Keratinocyte (primary cell): Measurements from ENCODE around the gene MAP7D3. TPM values are rescaled to one million over a fixed set of nuclear protein-coding genes. Genes with fewer than 3 reads are reported as not detected.

ENCODE experiments used
- DNase-seq: peaks from one replicate; pipeline ENCODE4 v3.0.0-alpha.2; 2011; ENCODE audit warnings: low read depth, missing footprints, low spot score
- FAIRE-seq: peaks from 2 replicates; lab custom pipeline; 2011; peaks lifted over from hg19 to GRCh38; lab: Jason Lieb, UNC
- H2AFZ ChIP-seq: 2 replicates; pipeline ENCODE4 v1.6.0; 2012; ENCODE audit warnings: low read length, control low read depth, inconsistent platforms; ENCODE audit not compliant: control insufficient read depth
- H3K27ac ChIP-seq: 2 replicates; pipeline ENCODE4 v1.5.1; 2011; ENCODE audit warnings: low read length; ENCODE audit not compliant: control insufficient read depth, insufficient read depth
- H3K27me3 ChIP-seq: 3 replicates; pipeline ENCODE4 v1.6.0; 2011; ENCODE audit warnings: low read length; ENCODE audit not compliant: control insufficient read depth, insufficient read depth; ENCODE audit errors: extremely low read depth
- H3K36me3 ChIP-seq, 2 experiments: 2 replicates in 1 of 2; 3 replicates in 1 of 2; pipeline ENCODE4 v1.5.1; 2011; ENCODE audit warnings: low read length in 2 of 2, mild to moderate bottlenecking in 1 of 2; ENCODE audit not compliant: control insufficient read depth in 2 of 2, insufficient read depth in 2 of 2; ENCODE audit errors: extremely low read depth in 1 of 2
- H3K4me1 ChIP-seq: 3 replicates; pipeline ENCODE4 v1.5.1; 2011; ENCODE audit warnings: low read length; ENCODE audit not compliant: control insufficient read depth, insufficient read depth; ENCODE audit errors: extremely low read depth
- H3K4me2 ChIP-seq: 3 replicates; pipeline ENCODE4 v1.6.0; 2011; ENCODE audit warnings: low read depth, low read length; ENCODE audit not compliant: control insufficient read depth, insufficient read depth; ENCODE audit errors: extremely low read depth
- H3K4me3 ChIP-seq, 3 experiments: fragments of 200-600 bp in 1 of 3; sonication (generic) in 1 of 3; 2 replicates in 2 of 3; 3 replicates in 1 of 3; pipeline ENCODE4 v1.5.1; 2011 to 2016; ENCODE audit warnings: low read length in 3 of 3, mild to moderate bottlenecking in 3 of 3, control low read depth in 2 of 3, inconsistent platforms in 1 of 3, low read depth in 1 of 3, mixed read lengths in 1 of 3, mixed run types in 1 of 3, moderate library complexity in 1 of 3; ENCODE audit not compliant: control insufficient read depth in 2 of 3, insufficient read depth in 2 of 3; ENCODE audit errors: extremely low read depth in 1 of 3
- H3K79me2 ChIP-seq: 2 replicates; pipeline ENCODE4 v1.6.0; 2012; ENCODE audit warnings: low read length; ENCODE audit not compliant: control insufficient read depth, insufficient read depth
- H3K9ac ChIP-seq: 3 replicates; pipeline ENCODE4 v1.6.0; 2011; ENCODE audit warnings: low read length; ENCODE audit not compliant: control insufficient read depth, insufficient read depth; ENCODE audit errors: extremely low read depth
- H3K9me1 ChIP-seq: 3 replicates; pipeline ENCODE4 v1.6.0; 2011; ENCODE audit warnings: low read length; ENCODE audit not compliant: control insufficient read depth, insufficient read depth; ENCODE audit errors: extremely low read depth
- H3K9me3 ChIP-seq: 2 replicates; pipeline ENCODE4 v1.5.1; 2012; ENCODE audit warnings: low read depth, low read length; ENCODE audit not compliant: control insufficient read depth
- H4K20me1 ChIP-seq: 3 replicates; pipeline ENCODE4 v1.6.0; 2011; ENCODE audit warnings: low read length; ENCODE audit not compliant: control insufficient read depth, insufficient read depth; ENCODE audit errors: extremely low read depth
- EZH2 ChIP-seq: IDR thresholded peaks from one replicate; pipeline ENCODE4 v1.6.1; 2012; ENCODE audit warnings: inconsistent platforms, mild to moderate bottlenecking, low read length, moderate library complexity
- dilution Hi-C: fragments of 300-500 bp; cut with MboI; formaldehyde crosslinking; loops from one replicate; pipeline ENCODE4 v1.7.0; 2020; ENCODE audit warnings: low sequenced_read_pairs; ENCODE audit not compliant: extremely low pct_ligation_motif_present
- polyA plus RNA-seq, 5 experiments: library from polyadenylated mRNA; depleted of rRNA in 3 of 5; stranded (reverse) in 3 of 5; stranded (forward) in 1 of 5; unstranded in 1 of 5; fragments of >200 nt; gene quantifications; 1 replicate in 1 of 5; 2 replicates in 3 of 5; 3 replicates in 1 of 5; pipeline versions ENCODE4 v1.2.1 to v1.2.3, GENCODE V29; 2011 to 2012; ENCODE audit warnings: missing spikeins in 2 of 5, low read depth in 1 of 5, low replicate concordance in 1 of 5
- TF ChIP-seq, protein P1 (sequence below), 3 experiments: IDR thresholded peaks in 1 of 3; conservative IDR thresholded peaks in 1 of 3; optimal IDR thresholded peaks in 1 of 3; 2 replicates in 2 of 3; 3 replicates in 1 of 3; pipeline versions ENCODE3 to v1.5.1; 2011; ENCODE audit warnings: low read length in 3 of 3, mild to moderate bottlenecking in 3 of 3, moderate library complexity in 2 of 3, control low read depth in 1 of 3, inconsistent platforms in 1 of 3; ENCODE audit not compliant: insufficient read depth in 2 of 3; ENCODE audit errors: extremely low read depth in 1 of 3

Gene MAP7D3
- polyA plus RNA-seq, 1 donor (not counting 4 experiments of a cell fraction or from before 2014, with no cell fraction given) = 13.6 TPM

DNA sequence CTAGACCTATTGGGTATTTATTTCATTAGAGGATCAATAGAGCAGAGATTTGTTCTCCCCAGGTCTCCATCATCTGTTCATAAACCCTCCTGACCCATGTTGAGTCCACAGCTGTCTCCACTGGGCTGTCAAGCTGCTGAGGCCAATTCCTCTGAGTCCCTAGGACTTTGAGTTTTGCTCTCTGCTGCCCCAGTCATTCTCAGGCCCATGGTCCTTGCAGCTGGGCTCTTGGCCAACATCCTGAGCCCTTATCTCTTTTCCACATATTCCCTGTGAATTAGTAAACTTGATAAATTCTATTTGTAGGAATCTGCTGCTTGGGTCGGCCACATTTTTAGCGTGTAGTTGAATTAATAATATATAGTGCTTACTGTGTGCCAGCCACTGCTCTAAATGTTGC lies 62.0 kb downstream of the MAP7D3 start:
- Histone ChIP-seq H3K27ac (no peak overlapping the region), H3K79me2 (peaks cover 4% of the 10 kb centered on the region)
- dilution Hi-C loops = no loop called here

DNA sequence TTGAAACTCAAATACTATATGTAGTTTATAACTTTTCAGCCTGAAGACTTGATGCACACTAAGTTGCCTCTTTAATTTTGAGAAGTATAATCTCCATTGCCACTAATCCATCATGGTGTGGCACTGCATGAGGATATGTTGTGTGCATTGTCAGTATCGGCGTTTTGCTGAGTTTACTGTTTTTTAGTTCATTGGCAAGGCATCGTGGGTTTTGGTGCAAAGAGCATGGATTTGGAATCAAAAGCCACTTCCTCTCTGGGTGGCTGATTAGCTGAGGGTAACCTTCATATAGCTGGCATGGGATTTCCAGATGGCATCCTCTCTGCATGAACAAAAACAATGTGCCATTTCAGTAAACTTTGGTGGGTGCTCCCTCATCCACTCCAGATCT lies 65.2 kb downstream of the MAP7D3 start:
- Histone ChIP-seq H3K79me2 (peaks cover 4% of the 10 kb centered on the region), H3K4me2 (no peak overlapping the region), H3K9me1 (no peaks in the 10 kb centered on the region), H3K4me1 (no peaks in the 10 kb centered on the region), H3K36me3 (no peaks in the 10 kb centered on the region), H3K27ac (no peak overlapping the region), H3K4me3 (no peak overlapping the region), H3K9ac (no peak overlapping the region), H3K9me3 (no peaks in the 10 kb centered on the region), H3K27me3 (no peaks in the 10 kb centered on the region), H4K20me1 (no peaks in the 10 kb centered on the region), H2AFZ (no peak overlapping the region)
- DNase-seq = no peak
- FAIRE-seq = no peak
- dilution Hi-C loops = no loop called here
- TF ChIP-seq EZH2 = no peak
- TF ChIP-seq, protein P1, sequence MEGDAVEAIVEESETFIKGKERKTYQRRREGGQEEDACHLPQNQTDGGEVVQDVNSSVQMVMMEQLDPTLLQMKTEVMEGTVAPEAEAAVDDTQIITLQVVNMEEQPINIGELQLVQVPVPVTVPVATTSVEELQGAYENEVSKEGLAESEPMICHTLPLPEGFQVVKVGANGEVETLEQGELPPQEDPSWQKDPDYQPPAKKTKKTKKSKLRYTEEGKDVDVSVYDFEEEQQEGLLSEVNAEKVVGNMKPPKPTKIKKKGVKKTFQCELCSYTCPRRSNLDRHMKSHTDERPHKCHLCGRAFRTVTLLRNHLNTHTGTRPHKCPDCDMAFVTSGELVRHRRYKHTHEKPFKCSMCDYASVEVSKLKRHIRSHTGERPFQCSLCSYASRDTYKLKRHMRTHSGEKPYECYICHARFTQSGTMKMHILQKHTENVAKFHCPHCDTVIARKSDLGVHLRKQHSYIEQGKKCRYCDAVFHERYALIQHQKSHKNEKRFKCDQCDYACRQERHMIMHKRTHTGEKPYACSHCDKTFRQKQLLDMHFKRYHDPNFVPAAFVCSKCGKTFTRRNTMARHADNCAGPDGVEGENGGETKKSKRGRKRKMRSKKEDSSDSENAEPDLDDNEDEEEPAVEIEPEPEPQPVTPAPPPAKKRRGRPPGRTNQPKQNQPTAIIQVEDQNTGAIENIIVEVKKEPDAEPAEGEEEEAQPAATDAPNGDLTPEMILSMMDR (optimal IDR thresholded peaks at IDR 0.05 in 1 of 3, IDR thresholded peaks at IDR 0.05 in 1 of 3, conservative IDR thresholded peaks at IDR 0.05 in 1 of 3; ENCODE audit: extremely low read depth in 1 of 3, insufficient read depth in 2 of 3, low read length in 3 of 3) = no peak

More for the DNA sequence above, 62.0 kb downstream of the MAP7D3 start:
- no peak for DNase-seq
- TF ChIP-seq EZH2 = no peak
- no peak overlapping the region for H3K4me3 ChIP-seq
- no peaks in the 10 kb centered on the region for H3K36me3 ChIP-seq
- H3K9me1 ChIP-seq = no peaks in the 10 kb centered on the region
- no peaks in the 10 kb centered on the region for H3K9me3 ChIP-seq
- H3K27me3 ChIP-seq = no peaks in the 10 kb centered on the region
- H2AFZ ChIP-seq = no peak overlapping the region
- H4K20me1 ChIP-seq = no peaks in the 10 kb centered on the region
- FAIRE-seq = no peak
- H3K4me1 ChIP-seq = no peaks in the 10 kb centered on the region
- no peak overlapping the region for H3K4me2 ChIP-seq
- H3K9ac ChIP-seq = no peak overlapping the region

DNA sequence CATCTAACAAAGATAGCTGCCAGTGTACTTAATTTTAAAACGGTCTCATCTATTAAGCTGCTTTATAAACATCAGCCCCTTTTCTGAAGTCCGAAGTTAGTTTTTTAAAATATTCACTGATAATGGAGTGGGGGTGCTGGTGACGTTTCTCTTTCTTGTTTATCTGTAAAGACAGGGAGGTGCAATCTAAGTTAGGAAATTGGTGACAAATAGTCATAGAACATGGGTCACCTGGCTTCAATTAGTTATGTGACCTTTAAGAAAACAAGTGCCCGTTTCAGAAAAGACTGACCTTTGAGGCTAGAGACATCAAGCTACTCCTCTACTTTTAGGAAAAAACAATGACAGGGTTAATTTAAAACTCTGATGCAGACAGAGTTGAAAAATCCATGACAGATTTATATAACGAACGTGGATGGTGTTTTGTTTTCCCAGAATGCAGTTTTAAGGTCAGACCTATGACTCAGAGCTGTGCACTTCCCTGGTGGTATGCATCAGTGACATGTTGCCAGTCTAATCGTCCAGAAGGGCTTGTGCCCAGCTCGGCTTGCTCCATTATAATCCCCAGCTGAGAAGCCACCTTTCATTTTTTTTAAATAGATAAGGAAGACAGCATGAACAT lies 65.7 kb downstream of the MAP7D3 start:
- H2AFZ ChIP-seq = no peak overlapping the region
- TF ChIP-seq EZH2 = no peak
- TF ChIP-seq, protein P1 (optimal IDR thresholded peaks at IDR 0.05 in 1 of 3, IDR thresholded peaks at IDR 0.05 in 1 of 3, conservative IDR thresholded peaks at IDR 0.05 in 1 of 3; ENCODE audit: extremely low read depth in 1 of 3, insufficient read depth in 2 of 3, low read length in 3 of 3) = no peak
- no peaks in the 10 kb centered on the region for H3K36me3 ChIP-seq
- peaks cover 4% of the 10 kb centered on the region for H3K79me2 ChIP-seq
- H3K27ac ChIP-seq = no peak overlapping the region
- no peaks in the 10 kb centered on the region for H3K27me3 ChIP-seq
- no peaks in the 10 kb centered on the region for H3K9me1 ChIP-seq
- no peak for DNase-seq
- H4K20me1 ChIP-seq = no peaks in the 10 kb centered on the region
- H3K9ac ChIP-seq = no peak overlapping the region
- no peak for FAIRE-seq
- no peak overlapping the region for H3K4me2 ChIP-seq
- no peaks in the 10 kb centered on the region for H3K9me3 ChIP-seq
- no peak overlapping the region for H3K4me3 ChIP-seq
- H3K4me1 ChIP-seq = no peaks in the 10 kb centered on the region
- dilution Hi-C loops = no loop called here
